Measurements from ENCODE around the gene CPA1. TPM values are rescaled to one million over a fixed set of nuclear protein-coding genes. Genes with fewer than 3 reads are reported as not detected.

The CPA1 gene
- total and polyA plus RNA-seq, 10 of the 15 experiments (the other 5 are each of a cell fraction or from before 2014, with no cell fraction given) = 8.0 TPM; not detected in 9

- intact Hi-C loops (cut with micrococcal nuclease; ENCODE audit: unreplicated experiment) (no loop called here), in situ Hi-C loops (cut with MboI) (no loop called here)
- no peak overlapping the region for H3K27ac ChIP-seq (ENCODE audit: control insufficient read depth, insufficient read depth)
- no peak overlapping the region for H3K9ac ChIP-seq (ENCODE audit: control insufficient read depth, insufficient read depth, low read length)
- SMC1A ChIA-PET (ENCODE audit: uncharacterized antibody, unreplicated experiment) = no interaction called here
- no peak for FAIRE-seq
- no peak for ATAC-seq
- H3K27me3 ChIP-seq (replicated peaks in 1 of 2; ENCODE audit: control insufficient read depth in 2 of 2, insufficient read depth in 2 of 2, low read length in 1 of 2) = no peaks in the 10 kb centered on the region
- no peaks in the 10 kb centered on the region for H3K36me3 ChIP-seq (ENCODE audit: control insufficient read depth in 2 of 2, insufficient read depth in 2 of 2, low read length in 1 of 2)
- no peaks in the 10 kb centered on the region; the same call in 1 of the 2 replicates for H3K4me1 ChIP-seq (ENCODE audit: control insufficient read depth, insufficient read depth, low read length)
- CTCF ChIA-PET = no interaction called here
- RAD21 ChIA-PET (ENCODE audit: unreplicated experiment) = interaction anchor here (0.6 kb wide), 1 partner anchor 28 kb away, joined by 3 read pairs; no protein-coding TSS in a partner anchor
- no peaks in the 10 kb centered on the region for H4K20me1 ChIP-seq (ENCODE audit: control insufficient read depth, insufficient read depth)
- H2AFZ ChIP-seq (ENCODE audit: control insufficient read depth, low read depth, low read length) = no peak overlapping the region
- no peak for DNase-seq (ENCODE audit: low read depth, low spot score)
- no peak overlapping the region for H3K4me2 ChIP-seq (ENCODE audit: control insufficient read depth, insufficient read depth)
- no TSS peak for BruUV-seq (replicated peaks)
- 61% methylated on average over 3 of the region's 3 CpGs for WGBS (ENCODE audit: insufficient coverage, insufficient replicate concordance, low lambda C conversion rate, missing lambda C conversion rate)
- TF ChIP-seq MTA2 (IDR thresholded peaks at IDR 0.05; ENCODE audit: low read depth) (no peak), JUND (IDR thresholded peaks at IDR 0.05; ENCODE audit: low read depth, low read length) (no peak), YBX1 (IDR thresholded peaks at IDR 0.05) (no peak), SP1 (IDR thresholded peaks at IDR 0.05; ENCODE audit: low read depth, low read length) (no peak), SMARCA5 (IDR thresholded peaks at IDR 0.05) (no peak), POLR2AphosphoS5 (IDR thresholded peaks at IDR 0.05; ENCODE audit: low read length) (no peak), SREBF2 (IDR thresholded peaks at IDR 0.05; ENCODE audit: low read length) (no peak), HDAC6 (IDR thresholded peaks at IDR 0.05; ENCODE audit: unreplicated experiment) (no peak), ZBTB11 (CRISPR knock-in tag; IDR thresholded peaks at IDR 0.05) (no peak), TCF3 (IDR thresholded peaks at IDR 0.05; ENCODE audit: borderline replicate concordance, insufficient read depth, low read depth, low read length) (no peak), NBN (IDR thresholded peaks at IDR 0.05) (no peak), PML (IDR thresholded peaks at IDR 0.05; ENCODE audit: low read length) (no peak)
- H3K9me3 ChIP-seq (replicated peaks; ENCODE audit: control insufficient read depth, insufficient read depth, low read length) = no peaks in the 10 kb centered on the region
- H3K79me2 ChIP-seq (ENCODE audit: control insufficient read depth, insufficient read depth, low read length) = no peaks in the 10 kb centered on the region
- POLR2A ChIA-PET = no interaction called here
- no peak overlapping the region for H3K4me3 ChIP-seq
These were observed 37.5 kb upstream of the CPA1 start for GRCh38 chr7:130342701-130343380.
